Left kidney (tissue), 2 donors: Measurements from ENCODE around the gene NCBP1. TPM values are rescaled to one million over a fixed set of nuclear protein-coding genes. Genes with fewer than 3 reads are reported as not detected.
"Not testable (repeated sequence)": the region's sequence is repeated elsewhere in the genome, so short reads cannot be mapped to it uniquely, and the experiment has no call there.

ENCODE experiments used
- DNase-seq: peaks from one replicate; pipeline ENCODE4 v3.0.0-alpha.2; 2013
- polyA plus RNA-seq: library from polyadenylated mRNA; unstranded; fragments of 120-200 nt; gene quantifications from one replicate; pipeline ENCODE4 v1.2.1, GENCODE V29; 2013; ENCODE audit not compliant: insufficient read length

Gene NCBP1
- polyA plus RNA-seq, 1 donor: 61.0 TPM

DNA sequence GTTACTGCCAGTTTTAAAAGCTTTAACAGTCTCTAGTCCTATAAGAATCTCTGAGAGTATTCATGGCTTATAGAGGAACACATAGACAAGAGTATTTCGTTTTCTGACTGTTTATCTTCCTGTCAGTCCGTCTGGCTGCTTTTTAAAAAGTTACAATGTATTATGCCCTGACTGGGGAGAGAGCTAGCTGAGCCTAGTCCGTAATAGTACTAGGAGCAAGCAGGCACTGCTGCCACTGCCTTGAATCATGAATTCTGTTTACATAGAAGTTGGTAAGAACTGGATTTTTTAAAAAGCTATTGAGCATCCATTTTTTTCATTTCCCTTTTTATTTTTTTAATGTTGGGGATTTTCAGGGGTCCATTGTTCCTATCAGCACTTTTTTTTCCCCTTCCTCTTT is 37.0 kb downstream of the NCBP1 start:
- no peak for DNase-seq

DNA sequence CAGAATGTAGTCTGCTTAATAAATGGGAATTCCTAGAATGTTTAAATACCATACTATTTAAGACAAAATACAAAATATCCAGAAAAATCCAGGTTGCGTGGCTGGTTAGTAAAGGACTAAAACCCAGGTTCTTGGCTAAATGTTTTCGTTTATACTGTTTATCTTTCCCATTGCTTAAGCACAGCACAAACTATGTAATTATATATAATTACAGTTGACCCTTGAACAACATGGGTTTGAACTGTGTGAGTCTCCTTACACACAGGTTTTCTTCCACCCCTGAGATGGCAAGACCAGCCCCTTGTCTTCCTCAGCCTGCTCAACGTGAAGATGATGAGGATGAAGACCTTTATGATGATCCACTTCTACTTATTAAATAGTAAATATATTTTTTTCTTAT is 38.8 kb downstream of the NCBP1 start:
- no peak for DNase-seq

DNA sequence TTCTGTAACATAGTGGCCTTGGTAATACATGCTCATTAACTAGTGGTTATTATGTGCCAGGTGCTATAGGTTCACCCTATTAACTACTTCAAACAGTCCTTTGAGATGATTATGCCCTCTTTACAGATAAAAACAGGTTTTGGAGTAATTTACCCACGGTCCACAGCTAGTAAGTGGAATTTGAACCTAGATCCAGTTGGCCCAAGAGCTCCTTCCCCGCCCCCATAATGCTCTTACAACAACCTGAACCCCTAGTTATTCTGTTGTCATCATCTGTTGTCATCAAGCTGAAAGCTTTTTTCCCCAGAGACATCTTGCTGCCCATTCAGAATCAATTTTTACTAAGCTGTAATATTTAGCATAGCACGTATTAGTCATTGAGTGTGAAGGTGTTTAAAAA is 40.3 kb downstream of the NCBP1 start:
- DNase-seq: no peak

GRCh38 chr9:97675655-97676054 is 42.0 kb downstream of the NCBP1 start:
- no peak for DNase-seq

- no peak for DNase-seq
Observed at GRCh38 chr9:97682242-97682641, 48.6 kb downstream of the NCBP1 start.

GRCh38 chr9:97688654-97689053 is 55.0 kb downstream of the NCBP1 start:
- DNase-seq: no peak

DNA sequence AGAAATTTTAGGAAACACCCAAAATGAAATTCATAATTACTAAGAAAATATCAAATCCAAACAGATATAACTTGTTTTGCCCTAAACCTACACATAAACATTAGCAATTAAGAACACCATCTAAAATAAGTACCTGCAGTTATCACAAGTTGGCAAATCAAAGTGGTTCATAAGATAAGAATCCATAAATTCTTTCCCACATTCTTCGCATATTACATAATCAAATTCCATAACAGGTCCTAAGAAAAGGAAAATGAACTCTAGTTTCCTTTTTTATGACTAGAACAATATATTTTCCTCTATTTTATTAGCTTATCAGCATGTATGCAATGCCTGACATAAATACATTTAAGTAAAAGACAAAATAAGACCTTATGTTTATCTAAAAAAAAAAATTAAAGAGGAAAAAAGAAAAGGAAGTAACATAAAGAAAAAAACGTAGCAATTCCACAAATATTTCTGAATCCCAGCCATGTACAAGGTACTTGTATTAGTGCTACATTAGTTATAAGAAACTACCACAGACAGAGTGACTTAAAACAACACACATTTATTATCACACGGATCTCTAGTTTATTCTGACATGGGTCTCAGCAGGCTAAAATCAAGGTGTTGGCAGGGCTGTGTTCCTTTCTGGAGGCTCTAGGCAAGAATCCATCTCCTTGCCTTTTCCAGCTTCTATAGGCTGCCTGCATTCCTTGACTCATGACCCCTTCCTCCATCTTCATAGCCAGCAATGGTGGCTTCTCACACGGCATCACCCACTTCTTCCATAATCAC is 56.0 kb downstream of the NCBP1 start:
- DNase-seq: no peak

- DNase-seq: no peak
Observed at GRCh38 chr9:97694769-97695168, 61.1 kb downstream of the NCBP1 start.

DNA sequence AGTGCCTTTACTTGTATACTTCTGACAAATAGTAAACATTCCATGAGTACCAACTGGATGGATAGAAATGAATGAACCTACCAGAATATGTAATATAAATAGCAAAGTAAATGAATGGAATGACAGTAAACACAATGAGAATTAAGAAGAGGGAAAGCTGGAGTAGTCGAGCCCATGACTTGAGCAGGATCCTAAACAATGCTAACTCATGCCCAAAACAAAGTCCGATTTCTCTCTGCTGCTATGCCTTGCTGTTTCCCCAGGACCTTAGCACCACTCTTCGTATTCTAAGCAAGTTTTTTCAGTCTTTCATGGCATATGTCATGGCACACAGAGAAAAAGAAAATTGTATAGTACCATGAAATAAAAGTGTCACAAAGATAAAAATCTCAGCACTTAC is 61.8 kb downstream of the NCBP1 start:
- no peak for DNase-seq

DNA sequence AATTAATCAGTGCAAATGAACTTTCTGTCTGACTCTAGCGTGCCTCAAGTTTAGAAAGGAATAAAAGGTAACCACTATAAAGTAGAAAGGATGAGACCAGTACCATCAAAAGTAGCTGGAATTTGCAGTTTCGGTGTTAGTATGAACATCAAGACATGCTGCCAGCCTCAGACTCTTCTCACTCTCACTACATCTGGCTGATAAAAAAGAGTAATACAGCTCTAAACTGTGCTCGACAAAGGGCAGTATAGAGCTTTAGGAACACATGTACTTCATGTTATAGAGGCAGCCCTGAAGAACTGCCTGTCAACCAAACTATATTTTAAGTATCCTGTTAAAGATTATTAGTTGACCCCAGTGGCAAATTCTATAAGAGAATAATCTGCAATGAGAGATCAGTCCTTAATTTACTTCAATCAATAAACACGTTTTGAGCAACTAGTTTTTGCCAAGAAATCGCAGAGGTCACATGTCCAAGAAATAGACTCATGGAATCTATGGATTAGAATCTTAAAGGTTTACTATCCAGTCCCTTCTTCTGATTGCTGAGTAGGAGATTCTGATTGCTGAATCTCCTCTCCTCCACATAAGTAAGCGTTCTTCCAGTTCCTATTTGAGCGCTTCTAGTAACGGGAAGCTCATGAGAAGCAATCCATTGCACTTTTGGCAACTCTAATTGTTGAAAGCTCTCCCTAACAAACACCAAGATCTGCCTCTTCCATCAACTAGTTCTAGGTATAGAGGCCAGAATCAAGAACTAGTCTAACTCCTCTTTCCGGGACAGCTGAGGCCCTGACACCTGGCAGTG is 62.6 kb downstream of the NCBP1 start:
- DNase-seq: no peak

GRCh38 chr9:97696803-97697601 is 63.4 kb downstream of the NCBP1 start, which contains the start of gene XPA:
Gene XPA (minus strand): TSS chr9:97697340. CDS start chr9:97697292, 48 bp downstream.
- peak; percentile 96 for DNase-seq

- no peak for DNase-seq
Observed at GRCh38 chr9:97697837-97698236, 64.2 kb downstream of the NCBP1 start.

DNA sequence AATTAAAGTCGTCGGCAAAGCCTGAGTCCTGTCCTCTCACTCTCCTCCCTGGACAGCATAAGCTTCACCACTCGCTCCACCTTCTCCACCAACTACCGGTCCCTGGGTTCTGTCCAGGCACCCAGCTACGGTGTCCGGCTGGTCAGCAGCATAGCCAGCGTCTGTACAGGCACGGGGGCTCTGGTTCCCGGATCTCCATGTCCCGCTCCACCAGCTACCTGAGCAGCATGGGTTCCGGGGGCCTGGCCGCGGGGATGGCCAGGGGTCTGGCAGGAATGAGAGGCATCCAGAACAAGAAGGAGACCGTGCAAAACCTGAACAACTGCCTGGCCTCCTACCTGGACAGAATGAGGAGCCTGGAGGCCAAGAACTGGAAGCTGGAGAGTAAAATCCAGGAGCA is 65.2 kb downstream of the NCBP1 start:
- DNase-seq: no peak

DNA sequence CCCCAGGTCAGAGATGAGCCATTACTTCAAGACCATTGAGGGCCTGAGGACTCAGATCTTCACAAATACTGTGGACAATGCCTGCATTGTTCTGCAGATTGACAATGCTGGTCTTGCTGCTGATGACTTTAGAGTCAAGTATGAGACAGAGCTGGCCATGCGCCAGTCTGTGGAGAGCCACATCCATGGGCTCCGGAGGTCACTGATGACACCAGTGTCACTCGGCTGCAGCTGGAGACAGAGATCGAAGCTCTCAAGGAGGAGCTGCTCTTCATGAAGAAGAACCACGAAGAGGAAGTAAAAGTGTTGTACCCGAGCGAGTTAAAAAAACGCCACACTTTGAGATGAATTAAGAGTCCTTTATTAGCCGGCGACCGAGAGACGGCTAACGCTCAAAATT is 65.7 kb downstream of the NCBP1 start:
- not testable (repeated sequence) for DNase-seq

- DNase-seq: not testable (repeated sequence)
Observed at GRCh38 chr9:97699824-97700223, 66.2 kb downstream of the NCBP1 start.

DNA sequence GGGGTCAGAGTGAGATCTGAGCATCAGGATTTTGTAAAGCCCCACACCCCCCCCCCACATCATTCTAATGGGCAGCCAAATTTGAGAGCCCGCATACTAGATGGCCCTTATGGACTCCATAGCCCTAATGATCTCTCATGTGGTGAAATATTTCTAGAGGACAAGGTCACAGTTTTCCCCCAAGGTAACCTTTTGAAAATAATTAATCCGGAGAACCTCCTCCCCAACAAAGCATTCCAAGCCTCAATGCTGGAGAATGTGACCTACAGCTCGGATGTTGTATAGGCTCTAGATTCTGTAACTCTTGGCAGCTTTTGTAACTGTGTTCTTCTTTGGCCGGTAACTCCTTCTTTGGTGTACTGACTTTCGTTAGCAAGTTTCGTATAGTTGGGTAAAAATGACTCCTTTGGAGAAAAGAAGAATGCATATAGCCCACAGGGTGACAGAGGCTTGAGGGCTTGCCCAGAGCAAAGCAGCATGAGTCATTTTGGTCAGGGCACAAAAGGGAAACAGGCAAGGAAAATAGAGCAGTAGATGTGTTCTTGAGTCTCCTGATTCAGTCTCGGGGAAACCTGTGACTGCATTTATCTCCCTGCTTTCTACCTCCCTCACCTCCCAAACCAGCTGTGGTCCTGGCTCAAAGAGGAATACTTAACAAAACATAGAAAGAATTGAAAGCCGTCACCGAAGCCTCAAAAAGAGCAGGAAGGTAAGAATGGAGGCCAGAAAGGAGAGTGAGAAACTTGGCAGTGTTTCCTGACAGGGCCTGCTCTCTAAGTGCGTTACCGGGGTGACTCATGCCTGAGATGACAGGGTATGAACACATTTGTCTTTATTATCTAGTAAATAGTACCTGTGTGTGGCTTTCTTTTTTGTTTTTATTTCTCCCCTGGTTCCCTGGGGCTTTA is 70.1 kb downstream of the NCBP1 start:
- DNase-seq: no peak

DNA sequence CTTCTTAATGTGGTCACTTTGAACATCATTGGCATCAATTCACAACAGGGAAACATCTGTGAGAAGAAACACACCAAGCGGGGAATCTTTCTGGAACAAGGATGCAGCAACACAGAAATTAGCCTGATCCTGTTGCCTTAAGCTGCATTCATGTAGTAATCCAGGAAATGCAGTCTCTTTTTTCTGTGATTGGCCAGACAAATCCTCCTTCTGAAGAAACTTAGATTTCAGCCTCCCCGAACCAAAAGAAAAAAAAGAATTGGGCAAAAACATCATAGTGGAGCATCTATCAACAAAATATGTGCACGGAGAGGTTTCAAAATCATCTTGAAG is 70.7 kb downstream of the NCBP1 start:
- DNase-seq: no peak

DNA sequence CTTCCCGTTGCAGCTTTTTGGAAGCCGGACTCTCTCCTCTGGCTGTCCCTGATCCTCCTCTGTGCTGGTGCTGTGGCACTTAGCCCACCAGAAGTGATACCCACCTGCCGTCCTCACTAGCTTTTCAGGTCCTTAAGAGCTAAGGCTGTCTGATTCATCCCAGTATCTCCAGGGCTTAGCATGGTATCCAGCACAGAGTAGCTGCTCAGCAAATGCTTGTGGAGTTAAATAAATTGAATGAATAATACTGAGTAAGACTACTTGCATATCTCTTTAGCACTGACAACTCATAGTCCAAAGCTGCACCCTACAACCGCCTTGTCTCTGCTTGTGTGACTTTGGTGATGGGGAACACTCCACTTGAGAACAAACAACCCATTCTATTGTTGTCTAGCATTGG is 71.2 kb downstream of the NCBP1 start:
- DNase-seq: no peak

GRCh38 chr9:97705354-97705950 is 71.8 kb downstream of the NCBP1 start:
- no peak for DNase-seq

GRCh38 chr9:97706246-97706645 is 72.6 kb downstream of the NCBP1 start:
- no peak for DNase-seq
